ENCODE results near the gene HS6ST2.

DNA sequence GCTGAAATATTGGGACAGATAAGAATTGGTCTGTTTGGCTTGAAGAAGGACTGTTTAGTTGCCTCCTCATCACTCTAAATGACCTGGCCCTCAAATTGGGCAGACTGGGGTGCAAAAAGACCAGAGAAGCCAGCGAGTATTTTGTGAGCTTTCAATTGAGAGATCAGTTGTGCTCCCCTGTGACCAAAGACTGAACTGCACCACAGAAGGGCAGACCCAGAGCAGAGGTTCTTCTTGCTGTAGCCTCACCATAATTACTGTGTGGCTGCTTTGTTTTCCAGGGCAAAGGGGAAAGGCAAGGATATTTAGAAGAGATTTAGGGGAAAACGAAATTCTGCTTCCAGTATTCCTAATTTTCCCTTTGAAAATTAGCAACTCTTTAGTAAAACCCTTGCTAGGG is 365.5 kb downstream of the HS6ST2 start:
- TF ChIP-seq CTCF (IDR thresholded peaks at IDR 0.05) (peak in 11 of 12 donors; percentile 6 to 51 (median 31)), POLR2A (IDR thresholded peaks at IDR 0.05) (no peak)
